HG02885 (cell line): ENCODE results near the gene HOXA13.

Source experiments
- ATAC-seq: cut with Tn5 transposase; IDR thresholded peaks from one replicate; pipeline ENCODE4 v1.9.1; 2021; ENCODE audit warnings: mild to moderate bottlenecking; ENCODE audit not compliant: unreplicated experiment, poor library complexity

Gene HOXA13

DNA sequence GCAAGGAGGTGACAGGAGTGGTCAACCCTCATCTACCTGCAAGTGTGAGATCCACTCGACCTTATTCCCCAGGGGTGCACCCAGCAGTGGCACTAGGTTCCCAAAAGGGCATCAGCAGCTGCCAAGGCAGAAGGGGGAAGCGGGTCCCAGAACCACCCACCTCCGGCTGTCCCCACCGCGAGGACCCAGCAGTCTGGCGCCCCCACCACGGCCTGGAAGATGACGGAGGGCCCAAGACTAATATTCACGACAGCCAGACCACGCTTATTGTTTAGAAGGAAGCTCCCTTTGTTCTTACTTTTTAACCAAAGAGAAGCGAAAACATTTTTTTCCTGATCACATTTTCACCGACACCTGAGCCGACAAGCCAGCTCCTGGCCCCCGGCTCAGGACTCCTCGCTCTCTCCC lies 39.1 kb upstream of the HOXA13 start:
- ATAC-seq = no peak

DNA sequence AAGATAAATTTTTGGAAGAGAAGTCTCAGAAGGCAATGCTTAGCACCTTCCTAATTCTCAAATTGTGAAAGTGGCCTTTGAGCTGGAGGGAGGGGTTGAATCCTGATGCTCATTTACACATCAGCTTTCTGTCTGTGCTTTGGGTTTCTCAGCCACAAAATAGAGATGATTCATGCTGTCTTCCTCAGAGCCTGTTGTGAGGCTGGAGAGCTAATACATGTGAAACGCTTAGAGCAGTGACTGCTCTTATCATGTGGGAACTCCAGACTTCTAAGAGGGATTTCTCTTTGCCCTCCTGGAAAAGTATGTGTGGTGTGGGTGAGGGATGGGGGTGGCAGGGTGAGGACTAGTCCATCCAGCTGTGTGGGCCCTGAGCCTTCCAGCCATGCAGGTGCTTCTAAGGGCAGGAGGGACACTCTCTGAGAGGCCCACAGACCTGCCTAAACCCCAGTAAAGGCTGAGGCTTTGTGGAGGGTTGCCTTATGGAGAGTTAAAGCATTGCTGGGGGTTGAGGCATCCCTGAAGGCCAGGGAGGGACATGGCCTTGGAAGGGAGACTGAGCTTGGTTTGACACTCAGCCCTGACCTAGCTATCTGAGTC lies 37.9 kb upstream of the HOXA13 start:
- ATAC-seq = no peak

DNA sequence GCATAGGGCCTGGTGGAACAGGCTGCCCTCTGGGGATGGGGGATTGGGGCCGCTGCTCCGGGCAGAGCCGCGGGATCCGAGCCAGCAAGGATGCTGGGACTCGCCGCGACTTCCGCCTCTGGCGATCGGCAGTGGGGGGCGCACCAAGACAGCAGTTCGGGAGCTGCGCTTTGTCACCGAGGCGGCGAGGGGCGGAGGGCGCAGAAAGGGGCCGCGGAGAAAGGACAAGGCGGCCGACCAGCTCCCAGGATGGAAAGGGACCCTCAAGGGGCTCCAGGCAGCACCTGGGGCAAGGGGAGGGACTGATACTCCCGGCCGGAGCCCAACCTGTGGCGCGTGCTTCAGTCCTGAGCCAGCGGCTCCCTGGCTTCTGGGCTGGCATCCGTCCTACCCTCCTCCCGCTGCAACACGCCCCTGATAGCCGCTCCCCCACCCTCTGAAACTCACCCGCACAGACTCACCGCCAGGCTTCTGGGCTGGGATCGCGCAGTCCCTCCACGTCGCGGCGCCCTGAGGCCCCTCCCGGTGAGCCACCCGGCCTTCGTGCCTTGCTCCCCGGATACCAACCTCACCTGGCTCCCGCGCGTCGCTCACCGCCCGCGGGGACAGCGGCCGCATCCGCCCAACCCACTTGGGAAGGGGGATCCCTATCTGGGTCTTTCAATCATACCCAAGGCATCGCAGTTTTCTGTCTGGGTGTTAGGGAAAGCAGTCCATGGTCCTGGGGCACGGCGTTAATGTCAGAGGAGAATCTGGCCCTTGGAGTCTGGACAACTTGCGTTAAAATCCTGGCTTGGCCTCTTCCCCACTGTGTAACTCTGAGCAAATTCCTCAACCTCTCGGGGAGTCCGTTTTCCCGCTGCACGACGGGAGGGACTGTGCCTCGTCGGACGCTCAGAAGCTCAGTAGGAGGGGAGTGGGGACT lies 35.8 kb upstream of the HOXA13 start:
- ATAC-seq = no peak

DNA sequence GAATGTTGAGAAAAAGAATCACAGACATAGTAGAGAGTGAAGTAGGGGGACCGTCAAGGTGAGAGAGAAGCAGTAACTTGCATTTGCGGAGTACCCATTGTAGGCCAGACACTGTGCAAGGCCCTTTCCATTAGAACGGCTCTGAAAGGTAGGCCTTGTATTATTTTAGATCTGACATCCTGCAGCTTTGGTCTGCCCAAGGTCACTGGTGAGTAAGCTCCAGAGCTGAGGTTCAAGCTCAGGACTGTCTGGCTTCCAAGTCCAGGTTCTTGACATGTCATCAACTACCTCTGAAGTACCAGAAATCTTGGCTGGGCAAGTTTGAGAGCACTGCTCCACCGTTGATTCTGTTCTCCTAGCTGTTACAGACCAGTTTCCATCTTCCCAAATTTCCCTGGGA lies 29.6 kb upstream of the HOXA13 start:
- no peak for ATAC-seq

DNA sequence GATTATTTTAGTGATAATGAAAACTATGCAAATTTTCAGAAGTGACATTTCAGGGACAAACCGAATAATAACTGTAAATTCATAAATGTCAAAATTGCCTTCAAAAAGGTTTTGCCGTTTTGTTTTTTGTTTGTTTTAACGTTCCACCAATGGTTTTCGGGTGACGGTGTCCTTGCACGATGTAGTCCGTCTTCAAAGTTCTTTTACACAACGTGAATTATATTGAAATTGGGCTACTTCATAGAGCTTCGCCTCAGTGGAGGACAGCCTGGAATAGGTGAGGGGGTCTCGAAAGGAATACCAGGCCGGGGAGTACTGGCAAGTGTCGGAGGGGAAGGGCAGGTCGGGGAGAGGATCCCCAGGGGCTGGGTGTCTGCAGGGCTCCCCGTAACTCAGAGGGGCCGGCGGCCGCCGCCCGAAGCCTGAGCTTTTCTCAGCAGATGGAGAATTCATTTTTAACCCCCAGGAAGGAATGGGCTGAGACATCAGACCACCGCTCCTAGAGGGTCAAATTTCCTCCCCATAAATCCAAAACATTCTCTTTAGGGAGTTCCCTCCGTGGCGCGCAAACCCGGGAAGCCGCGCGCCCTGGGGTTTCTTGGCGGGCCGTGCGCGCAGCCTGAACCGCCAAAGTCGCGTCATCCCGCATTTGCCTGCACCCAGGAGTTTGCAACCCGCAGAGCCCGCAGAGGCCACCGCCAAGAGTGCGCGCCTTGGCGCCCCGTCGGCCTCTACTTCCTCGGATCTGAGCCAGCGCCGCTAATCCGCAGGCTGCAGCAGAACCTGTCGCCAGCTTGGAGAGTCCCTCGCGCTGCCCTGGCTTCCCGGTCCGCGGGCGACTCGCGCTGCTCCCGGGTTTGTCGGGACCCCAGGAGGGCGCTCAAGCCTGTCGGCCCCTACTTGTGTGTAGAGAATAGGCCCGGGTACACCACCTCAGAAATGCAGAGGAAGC lies 25.4 kb upstream of the HOXA13 start:
- ATAC-seq = no peak

DNA sequence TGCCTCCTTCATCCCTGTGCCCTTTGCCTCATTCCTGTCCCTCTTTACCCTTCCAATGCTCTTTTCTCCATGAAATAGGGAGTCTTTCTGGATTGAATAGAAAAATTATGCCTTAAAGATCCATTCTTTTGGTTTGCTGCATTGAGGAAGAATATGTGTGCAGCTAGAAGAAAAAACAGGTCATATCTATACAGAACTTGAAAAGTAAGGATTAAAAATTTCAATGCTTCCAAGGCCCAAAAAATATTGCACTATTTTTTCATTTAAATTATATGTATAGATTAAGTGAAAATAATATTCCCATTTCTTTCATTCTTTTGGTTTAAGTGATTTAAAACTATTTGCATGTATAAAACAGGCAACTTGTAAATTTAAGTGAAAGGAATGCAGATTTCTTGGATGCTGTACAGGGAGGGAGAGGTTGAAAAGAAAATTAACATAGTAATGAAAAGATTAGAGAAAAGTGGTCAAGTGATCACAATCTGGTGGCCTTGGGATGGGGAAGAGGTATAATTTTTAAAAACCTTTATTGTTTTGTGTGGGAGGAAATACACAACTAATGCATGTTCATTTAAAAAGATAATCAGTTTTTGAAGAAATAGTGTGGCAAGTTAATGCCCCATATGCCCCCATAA lies 24.2 kb upstream of the HOXA13 start:
- ATAC-seq = no peak

DNA sequence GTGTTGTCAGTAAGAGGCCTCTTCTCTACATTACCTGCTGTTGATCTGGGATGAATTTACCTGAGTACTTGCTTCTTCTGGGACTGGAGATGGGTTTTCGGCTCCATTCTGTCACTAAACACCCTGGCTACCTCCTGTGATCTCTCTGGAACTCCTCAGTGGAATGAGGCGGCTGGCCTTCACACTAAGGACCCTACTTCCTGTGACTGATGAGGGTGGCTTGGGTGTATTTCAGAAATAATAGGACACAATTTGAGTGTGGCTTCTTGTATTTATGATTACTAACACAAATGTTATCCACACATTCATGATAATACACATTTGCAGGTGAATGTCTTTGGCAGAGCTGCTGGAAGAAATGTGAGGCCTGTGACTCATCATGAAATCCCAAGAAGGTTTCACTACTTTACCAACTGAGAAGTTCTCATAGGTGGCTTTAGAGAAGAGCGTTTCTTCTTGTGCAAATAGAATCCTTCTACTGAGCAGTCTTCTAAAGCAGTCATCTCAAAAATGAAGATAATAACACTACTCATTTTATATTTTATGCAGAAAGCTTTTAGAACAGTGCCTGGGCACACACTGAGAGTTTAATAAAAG lies 21.4 kb upstream of the HOXA13 start:
- peak; percentile 48 for ATAC-seq

DNA sequence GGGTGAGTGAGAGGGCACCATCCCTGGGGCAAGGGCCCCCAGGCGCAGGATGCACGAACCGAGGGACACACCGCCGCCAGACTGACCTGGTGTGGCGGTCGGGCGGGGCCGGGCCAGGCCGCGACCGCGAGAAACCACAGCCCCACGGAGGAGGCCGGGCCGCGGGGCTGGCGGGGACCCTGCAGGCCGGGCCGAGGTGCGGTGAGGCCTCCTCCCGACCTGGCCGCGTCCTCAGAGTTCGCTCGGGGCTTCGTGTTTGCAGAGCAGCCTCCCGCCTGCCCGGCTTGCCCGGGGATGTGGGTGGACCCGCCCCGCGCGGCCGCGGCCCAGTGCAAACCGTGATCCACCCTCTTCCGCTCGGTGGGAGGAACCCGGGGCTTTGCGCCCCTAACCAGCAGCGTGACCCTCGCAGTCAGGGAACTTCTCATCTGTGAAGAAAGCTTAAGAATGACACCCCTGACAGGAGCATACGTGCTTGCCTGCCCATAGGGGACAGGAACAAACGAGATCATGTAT lies 20.6 kb upstream of the HOXA13 start:
- no peak for ATAC-seq

DNA sequence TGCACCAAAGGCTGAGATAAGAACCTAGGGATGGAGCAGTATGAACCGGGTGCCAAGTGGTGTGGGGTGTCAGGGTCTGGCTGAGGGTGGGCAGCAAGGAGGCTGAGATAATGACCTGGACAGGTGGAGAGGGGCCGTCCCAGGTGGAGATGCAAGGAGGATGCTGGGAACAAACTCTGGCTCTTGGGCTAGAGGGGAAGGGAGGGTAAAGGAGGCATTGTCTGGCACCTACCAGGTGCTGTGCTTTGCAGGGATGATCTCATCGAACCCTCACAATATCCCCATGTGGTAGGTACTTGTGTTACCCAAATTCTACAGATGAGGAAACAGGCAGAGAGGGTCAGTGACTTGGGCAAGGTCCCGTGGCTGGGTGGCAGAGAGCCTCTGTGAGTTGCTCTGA lies 19.9 kb upstream of the HOXA13 start:
- ATAC-seq = no peak

DNA sequence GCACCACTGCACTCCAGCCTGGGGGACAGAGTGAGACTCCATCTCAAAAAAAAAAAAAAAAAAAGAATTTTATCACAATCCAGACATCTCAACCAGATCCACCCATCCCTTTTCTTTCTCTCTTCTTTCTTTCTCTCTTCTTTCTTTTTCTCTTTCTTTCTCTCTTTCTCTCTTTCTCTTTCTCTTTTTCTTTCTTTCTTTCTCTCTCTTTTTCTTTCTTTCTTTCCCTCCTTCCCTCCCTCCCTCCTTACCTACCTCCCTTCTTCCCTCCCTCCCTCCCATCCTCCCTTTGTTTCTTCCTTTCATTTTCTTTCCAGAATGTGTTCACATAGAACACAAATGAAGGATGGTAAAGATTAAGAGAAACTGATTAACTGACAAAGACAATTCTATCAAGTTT lies 18.1 kb upstream of the HOXA13 start:
- no peak for ATAC-seq

DNA sequence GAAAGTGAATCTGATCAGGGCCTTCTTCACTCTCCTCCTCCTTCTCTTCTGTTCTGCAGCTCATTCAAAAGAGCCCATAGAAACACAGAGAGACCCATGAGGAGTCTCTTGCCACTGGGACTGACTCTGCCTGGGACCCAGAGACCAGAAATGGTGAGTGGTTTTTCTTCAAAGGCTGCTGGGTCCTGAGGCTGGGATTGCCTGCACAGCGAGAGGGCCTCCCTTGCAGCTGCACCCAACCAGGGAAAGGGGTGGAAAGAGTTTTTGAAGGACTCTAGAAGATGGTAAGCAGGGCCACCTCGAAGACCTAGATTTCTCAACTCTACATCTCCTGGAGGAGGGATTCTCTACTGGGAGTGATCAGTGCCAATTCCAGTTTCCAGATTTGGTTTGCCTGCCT lies 15.5 kb upstream of the HOXA13 start:
- ATAC-seq = no peak

DNA sequence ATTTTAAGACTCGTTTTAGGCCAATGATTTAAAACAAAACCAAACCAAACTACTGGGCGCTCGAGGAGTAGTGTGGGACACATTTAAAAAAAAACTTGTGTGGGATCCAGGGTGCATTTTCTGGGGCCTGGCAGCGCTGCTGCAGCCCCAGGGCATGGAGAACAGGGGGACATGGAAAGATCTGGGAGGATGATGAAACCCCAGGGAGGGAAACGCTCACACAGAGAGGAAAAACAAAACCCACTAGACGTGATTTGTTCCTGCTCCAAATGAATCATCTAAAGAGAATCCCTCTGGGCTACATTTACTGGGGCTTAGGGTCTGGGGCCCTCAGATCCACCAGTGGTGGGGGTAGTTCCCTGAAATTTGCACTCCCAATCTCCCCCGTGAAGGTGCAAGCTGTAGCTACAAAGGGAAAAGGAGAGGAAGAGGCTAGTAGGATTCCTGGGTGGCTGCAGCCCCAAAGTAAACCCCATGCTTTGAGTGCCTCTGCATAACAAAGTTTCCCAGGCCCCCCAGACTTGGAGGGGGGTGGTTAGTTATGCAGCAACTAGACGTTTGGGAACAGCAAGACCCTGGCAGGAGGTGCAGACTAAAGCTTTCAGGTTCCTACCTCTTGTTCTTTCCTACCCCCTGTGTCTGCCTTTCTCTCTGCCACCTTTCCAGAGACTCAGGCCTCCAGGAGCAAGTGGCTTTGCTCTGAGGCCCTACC lies 14.5 kb upstream of the HOXA13 start:
- ATAC-seq = no peak

DNA sequence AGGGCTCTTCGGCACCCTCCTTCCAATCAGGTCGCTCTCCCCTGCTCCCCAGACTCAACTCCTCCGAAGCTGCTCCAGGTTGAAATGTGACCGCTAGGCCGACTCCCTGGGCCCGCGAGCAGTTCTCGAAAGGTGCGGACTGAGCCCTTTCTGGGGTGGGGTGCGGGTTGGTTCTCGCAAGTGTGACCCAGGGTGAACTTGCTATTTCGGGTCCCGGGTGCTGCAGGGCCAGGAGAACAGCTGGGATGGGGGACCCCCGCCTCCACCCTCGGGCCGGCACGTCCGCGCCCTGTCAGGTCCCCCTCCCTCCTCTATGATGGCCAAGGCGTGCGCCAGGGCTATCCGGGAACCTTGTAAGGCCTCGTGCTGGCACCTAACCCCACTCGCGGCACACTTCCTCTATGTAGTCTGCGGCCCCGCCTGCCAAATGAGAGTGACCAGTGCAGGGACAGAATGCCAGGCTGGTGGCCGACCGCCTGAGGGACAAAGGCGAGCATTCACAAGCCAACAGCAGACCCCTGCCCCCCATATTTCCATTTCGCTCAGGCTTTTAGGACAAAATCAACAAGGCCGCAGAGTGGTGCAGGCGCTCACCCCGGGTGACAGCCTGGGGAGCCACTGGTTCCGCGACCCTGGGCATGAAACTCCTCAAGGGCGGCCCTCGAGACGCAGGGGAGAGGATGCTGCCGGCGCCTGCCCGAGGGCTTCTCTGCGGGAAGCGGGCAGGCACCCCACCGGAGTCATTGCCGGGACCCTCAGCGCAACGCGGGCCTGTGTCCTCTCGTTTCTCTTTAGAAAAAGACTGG lies 13.7 kb upstream of the HOXA13 start:
- ATAC-seq = no peak

DNA sequence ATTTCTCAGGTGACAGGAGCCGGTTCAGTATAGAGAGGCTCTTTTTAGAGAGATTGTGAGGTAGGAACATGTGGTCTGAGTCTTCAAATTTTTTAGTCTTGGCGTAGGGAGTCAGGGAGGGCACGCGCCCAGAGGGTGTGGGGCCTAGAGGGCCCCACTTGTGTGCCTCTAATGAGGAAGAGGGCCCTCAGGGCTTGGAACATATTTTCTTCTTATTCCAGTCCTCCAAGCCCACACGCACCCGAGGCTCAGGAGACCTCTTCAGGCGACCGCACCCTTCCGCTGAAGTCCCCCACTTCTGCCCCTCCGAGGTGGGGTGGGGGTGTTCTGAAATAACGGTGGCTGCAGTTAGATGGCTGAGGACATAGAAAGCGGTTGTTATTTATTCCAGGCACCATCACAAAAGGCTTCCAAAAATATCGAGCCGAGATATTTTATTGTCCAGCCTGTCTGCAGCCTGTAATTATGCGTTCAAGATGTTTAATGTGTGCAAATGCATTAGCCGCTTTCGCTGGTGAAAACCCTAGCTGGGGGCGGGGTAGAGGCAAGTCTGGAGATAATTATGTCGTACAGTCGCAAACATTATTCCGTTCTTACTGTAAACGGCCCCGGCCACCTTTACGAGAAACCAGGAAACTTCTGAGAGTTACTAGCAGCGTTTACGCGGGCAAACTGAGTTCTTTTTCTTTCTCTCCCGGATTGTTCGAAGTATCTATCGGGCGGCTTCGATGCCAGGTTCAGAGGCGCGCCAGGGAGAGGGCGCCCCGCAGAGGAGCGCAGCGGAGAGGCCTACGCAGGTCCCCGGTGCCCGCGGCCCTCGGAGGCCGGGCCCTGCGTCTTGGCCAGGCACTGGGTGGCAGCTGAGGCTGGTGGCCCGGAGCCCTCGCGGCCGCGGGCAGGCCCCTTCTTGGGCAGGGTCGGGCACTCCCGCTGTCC lies 12.9 kb upstream of the HOXA13 start:
- ATAC-seq = no peak

DNA sequence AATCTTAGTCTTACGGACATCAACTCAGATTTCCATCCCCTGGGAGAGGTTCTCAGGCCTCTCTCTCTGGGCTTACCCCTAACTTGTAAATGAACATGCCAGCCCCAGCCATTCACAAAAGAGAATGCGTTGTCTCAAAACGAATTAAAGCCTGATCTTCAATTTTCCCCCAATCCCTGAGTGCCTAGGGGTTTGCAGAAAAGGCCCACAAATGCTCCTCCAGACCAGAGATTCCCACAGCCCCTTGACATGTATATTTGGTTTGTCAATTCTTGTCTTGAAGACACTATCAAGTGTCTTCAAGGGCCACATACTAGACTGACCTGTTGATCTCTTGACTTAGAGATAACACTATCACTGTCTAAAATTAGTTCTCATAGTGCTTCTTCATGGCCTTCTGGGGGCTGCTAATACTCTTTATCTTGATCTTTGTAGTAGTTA lies 11.9 kb upstream of the HOXA13 start:
- no peak for ATAC-seq

DNA sequence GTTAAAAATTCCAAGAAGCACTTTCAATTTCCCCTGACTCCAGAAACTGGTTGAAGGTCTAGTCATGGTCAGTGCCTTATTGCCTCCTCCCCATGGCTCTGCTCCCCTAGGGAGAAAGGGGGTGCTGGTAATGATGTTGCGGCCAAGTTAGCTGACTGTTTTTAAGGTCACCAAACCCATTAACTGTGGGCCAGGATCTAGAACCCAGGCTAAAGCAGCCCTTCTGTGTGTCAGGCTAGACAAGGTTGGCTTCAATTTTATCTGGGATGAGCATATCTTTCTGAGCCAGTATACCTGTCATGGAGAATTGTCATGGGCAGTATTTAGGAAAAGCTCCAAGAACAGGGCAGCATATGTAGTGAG lies 11.2 kb upstream of the HOXA13 start:
- ATAC-seq = no peak

DNA sequence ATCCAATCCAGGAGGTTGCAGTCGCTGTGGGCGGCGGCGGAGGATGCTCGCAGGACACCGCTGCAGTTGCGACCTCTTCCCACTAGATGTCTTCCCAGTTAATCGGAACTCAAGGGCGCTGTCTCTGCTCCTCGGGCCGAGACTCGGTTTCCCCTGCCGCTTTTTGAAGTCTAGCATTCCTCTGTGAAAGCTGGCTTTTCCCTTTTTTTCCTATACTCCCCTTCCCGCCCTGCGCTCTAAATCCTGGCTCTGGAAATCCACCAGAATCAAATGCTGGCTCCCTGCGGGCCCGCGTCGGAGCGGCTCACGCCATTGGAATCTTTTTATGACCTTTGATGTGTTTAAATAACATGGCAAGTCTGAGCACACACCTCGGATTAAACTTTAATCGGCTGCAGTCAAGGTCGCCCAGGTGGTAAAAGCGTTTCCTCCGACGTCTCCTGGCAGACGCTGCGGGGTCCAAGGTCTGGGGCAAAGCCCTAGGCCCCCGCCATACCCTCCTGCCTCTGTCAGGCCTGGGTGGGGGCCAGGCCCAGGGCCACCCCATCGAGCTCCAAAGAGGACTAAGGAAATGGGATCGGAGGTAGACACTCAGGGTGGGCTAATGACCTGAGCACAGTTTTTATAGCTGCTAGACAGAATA lies 10.7 kb upstream of the HOXA13 start:
- ATAC-seq = no peak
